ENCODE results near the gene PRICKLE3.
"Not testable (repeated sequence)": the region's sequence is repeated elsewhere in the genome, so short reads cannot be mapped to it uniquely, and the experiment has no call there.

PRICKLE3 gene

GRCh38 chrX:49161632-49162031 lies 24.5 kb downstream of the PRICKLE3 start:
- DNase-seq (ENCODE audit: low read depth in 2 of 2) = no peak

- DNase-seq (ENCODE audit: low read depth in 2 of 2) = no peak
These were observed 25.3 kb downstream of the PRICKLE3 start for GRCh38 chrX:49160908-49161307.

DNA sequence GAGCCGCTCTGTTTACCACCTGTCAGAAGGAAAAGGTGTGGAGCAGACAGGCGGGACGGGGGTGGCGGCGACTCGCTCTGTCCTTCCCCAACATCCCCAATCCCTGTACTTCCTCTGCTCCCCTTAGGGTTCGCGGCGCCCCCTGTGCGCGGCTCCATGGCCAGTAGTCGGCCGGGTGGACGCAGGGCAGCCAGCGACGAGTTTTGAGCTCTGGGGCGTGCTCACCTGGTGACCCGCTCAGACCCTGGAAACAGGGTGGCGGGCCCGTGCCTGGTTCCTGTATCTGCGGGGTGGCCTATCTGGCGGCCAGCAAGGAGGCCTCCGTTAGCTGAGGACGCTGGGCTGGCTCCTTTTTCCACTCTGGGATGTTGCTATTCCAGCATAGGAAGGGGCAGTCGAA lies 29.0 kb downstream of the PRICKLE3 start:
- DNase-seq (ENCODE audit: low read depth in 2 of 2) = no peak

GRCh38 chrX:49155900-49156837 lies 30.0 kb downstream of the PRICKLE3 start:
- peak; percentile 69 to 74 for DNase-seq (ENCODE audit: low read depth in 2 of 2)

- DNase-seq (ENCODE audit: low read depth in 2 of 2) = no peak
These were observed 30.8 kb downstream of the PRICKLE3 start for GRCh38 chrX:49155243-49155899.

GRCh38 chrX:49153467-49153866 lies 32.7 kb downstream of the PRICKLE3 start:
- no peak for DNase-seq (ENCODE audit: low read depth in 2 of 2)

- DNase-seq (ENCODE audit: low read depth in 2 of 2) = not testable (repeated sequence)
These were observed 36.9 kb downstream of the PRICKLE3 start for GRCh38 chrX:49149291-49149690.

GRCh38 chrX:49148390-49149100 lies 37.6 kb downstream of the PRICKLE3 start:
- not testable (repeated sequence) for DNase-seq (ENCODE audit: low read depth in 2 of 2)

DNA sequence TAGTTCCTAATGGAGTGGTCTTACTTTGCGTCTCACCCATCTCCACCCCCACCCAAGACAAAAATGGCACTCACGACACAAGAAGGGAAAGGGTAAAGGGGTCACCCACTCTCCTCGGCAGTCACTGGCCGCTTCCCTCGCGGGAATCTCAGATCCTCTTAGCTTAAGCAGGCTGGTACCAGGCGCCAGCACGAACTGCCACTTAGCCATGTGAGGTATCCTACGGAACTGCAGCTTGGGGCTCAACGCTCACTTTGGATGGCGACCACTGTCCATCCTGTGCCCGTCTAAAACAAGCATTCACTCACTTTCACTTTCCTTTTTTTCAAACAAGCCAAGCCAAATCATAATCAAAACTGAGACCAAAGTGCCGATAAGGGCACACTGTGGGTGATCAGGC lies 38.2 kb downstream of the PRICKLE3 start:
- DNase-seq (ENCODE audit: low read depth in 2 of 2) = no peak

- no peak for DNase-seq (ENCODE audit: low read depth in 2 of 2)
These were observed 38.9 kb downstream of the PRICKLE3 start for GRCh38 chrX:49147282-49147681.

GRCh38 chrX:49143154-49143553 lies 43.0 kb downstream of the PRICKLE3 start:
- not testable (repeated sequence) for DNase-seq (ENCODE audit: low read depth in 2 of 2)

DNA sequence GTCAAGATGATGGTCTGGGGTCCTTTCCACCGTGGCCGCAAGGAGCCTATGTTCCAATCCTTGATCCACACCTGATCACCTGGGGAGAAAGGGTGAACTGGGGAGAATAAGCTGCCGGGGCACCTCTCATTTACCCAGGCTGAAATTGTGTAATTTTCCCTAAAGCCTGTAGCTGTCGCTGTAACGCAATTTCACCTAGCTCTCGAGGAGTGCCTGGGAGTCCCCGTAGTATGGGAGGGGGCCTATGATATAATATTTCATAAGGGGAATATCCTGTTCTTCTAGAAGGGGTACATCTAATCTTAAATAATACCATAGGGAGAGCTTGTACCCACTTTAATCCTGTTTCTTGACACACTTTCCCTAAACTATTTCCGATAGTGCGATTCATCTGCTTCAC lies 43.9 kb downstream of the PRICKLE3 start:
- DNase-seq (ENCODE audit: low read depth in 2 of 2) = not testable (repeated sequence)

- DNase-seq (ENCODE audit: low read depth in 2 of 2) = no peak
These were observed 46.5 kb downstream of the PRICKLE3 start for GRCh38 chrX:49139713-49140112.

DNA sequence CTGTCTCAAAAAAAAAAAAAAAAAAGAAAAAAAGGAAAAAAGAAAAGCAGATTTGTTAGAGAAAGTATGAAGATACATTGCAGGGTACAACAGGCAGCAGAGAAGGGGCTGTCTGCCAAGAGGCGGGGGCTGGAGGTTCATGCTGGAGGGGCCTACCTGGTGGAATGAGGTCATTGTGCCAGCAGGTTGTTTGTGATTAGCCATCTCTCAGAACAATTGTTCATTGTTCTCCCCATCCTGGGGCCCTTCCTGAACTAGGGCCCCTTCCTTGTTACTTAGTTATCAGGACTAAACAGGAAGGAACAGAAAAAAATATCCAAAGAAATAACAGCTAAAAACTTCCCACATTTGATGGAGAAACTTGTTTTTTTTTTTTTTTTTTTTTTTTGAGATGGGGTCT lies 48.7 kb downstream of the PRICKLE3 start:
- DNase-seq (ENCODE audit: low read depth in 2 of 2) = no peak

GRCh38 chrX:49133759-49134158 lies 52.4 kb downstream of the PRICKLE3 start:
- DNase-seq (ENCODE audit: low read depth in 2 of 2) = no peak

GRCh38 chrX:49132275-49132674 lies 53.9 kb downstream of the PRICKLE3 start:
- not testable (repeated sequence) for DNase-seq (ENCODE audit: low read depth in 2 of 2)

GRCh38 chrX:49129427-49129826 lies 56.7 kb downstream of the PRICKLE3 start:
- DNase-seq (ENCODE audit: low read depth in 2 of 2) = no peak

- DNase-seq (ENCODE audit: low read depth in 2 of 2) = not testable (repeated sequence)
These were observed 58.4 kb downstream of the PRICKLE3 start for GRCh38 chrX:49127742-49128258.

Data from fibroblast of skin of left biceps (primary cell).